HepG2 (cell line): ENCODE measurements around the gene POLR1G. TPM values are rescaled to one million over a fixed set of nuclear protein-coding genes. Genes with fewer than 3 reads are reported as not detected.

Source experiments
- ATF7-NPFF ChIP-seq: sonication (generic); formaldehyde crosslinking; IDR thresholded peaks from 2 replicates; pipeline ENCODE4 v1.8.1; 2023; ENCODE audit warnings: mild to moderate bottlenecking, low read depth, missing genetic modification reagents, moderate library complexity
- DNMT3B ChIP-seq: conservative IDR thresholded peaks from 2 replicates; pipeline ENCODE4 v1.6.1; 2016; ENCODE audit warnings: missing biosample characterization, control low read depth
- HIVEP1 ChIP-seq: sonication (generic); formaldehyde crosslinking; IDR thresholded peaks from 2 replicates; pipeline ENCODE4 v1.4.0; 2020; ENCODE audit warnings: mild to moderate bottlenecking, missing genetic modification reagents
- IRF2 ChIP-seq: IDR thresholded peaks from 2 replicates; pipeline ENCODE4 v1.6.1; 2018; ENCODE audit warnings: missing genetic modification reagents, missing compliant biosample characterization
- ISX ChIP-seq: sonication (generic); formaldehyde crosslinking; conservative IDR thresholded peaks from 2 replicates; pipeline ENCODE4 v1.5.0; 2020; ENCODE audit warnings: missing genetic modification reagents
- KMT2B ChIP-seq: IDR thresholded peaks from 2 replicates; pipeline ENCODE4 v1.6.1; 2016; ENCODE audit warnings: missing genetic modification reagents, missing compliant biosample characterization
- MAFF ChIP-seq: IDR thresholded peaks from 2 replicates; pipeline ENCODE4 v1.6.1; 2011; ENCODE audit warnings: low read depth, low read length, improper control_type of control experiment
- MTF1 ChIP-seq: sonication (generic); formaldehyde crosslinking; IDR thresholded peaks from 2 replicates; pipeline ENCODE4 v1.5.0; 2020; ENCODE audit warnings: missing genetic modification reagents
- PHB2 ChIP-seq: fragments of 450-650 bp; IDR thresholded peaks from 2 replicates; pipeline ENCODE4 v1.6.1; 2018; ENCODE audit not compliant: partially characterized antibody
- POGZ ChIP-seq: sonication (generic); formaldehyde crosslinking; IDR thresholded peaks from 2 replicates; pipeline ENCODE4 v1.4.0; 2020; ENCODE audit warnings: mild to moderate bottlenecking, missing genetic modification reagents
- RBFOX2 ChIP-seq: fragments of 200-400 bp; formaldehyde crosslinking; IDR thresholded peaks from 2 replicates; pipeline ENCODE4 v1.6.1; 2017; ENCODE audit warnings: low read depth, mild to moderate bottlenecking, low read length
- SETDB1 ChIP-seq: sonication (generic); formaldehyde crosslinking; IDR thresholded peaks from 2 replicates; pipeline ENCODE4 v1.5.1; 2020; ENCODE audit warnings: missing genetic modification reagents, mild to moderate bottlenecking, borderline replicate concordance
- TSC22D2 ChIP-seq: sonication (generic); formaldehyde crosslinking; IDR thresholded peaks from 2 replicates; pipeline ENCODE4 v1.5.1; 2020; ENCODE audit warnings: missing genetic modification reagents, mild to moderate bottlenecking, borderline replicate concordance
- ZFP36 ChIP-seq: fragments of 150-350 bp; IDR thresholded peaks from 2 replicates; pipeline ENCODE4 v1.6.1; 2018; ENCODE audit warnings: borderline replicate concordance, low read length, low read depth; ENCODE audit not compliant: partially characterized antibody
- ZFP82 ChIP-seq: sonication (generic); formaldehyde crosslinking; IDR thresholded peaks from 2 replicates; pipeline ENCODE4 v1.5.1; 2020; ENCODE audit warnings: mild to moderate bottlenecking, missing genetic modification reagents, borderline replicate concordance
- ZNF326 ChIP-seq: sonication (generic); formaldehyde crosslinking; IDR thresholded peaks from 2 replicates; pipeline ENCODE4 v1.4.0; 2020; ENCODE audit warnings: missing genetic modification reagents, borderline replicate concordance
- ZNF44 ChIP-seq: sonication (generic); formaldehyde crosslinking; IDR thresholded peaks from 2 replicates; pipeline ENCODE4 v1.5.1; 2020; ENCODE audit warnings: mild to moderate bottlenecking, missing genetic modification reagents
- ZNF674 ChIP-seq: sonication (generic); formaldehyde crosslinking; IDR thresholded peaks from 2 replicates; pipeline ENCODE4 v1.5.0; 2020; ENCODE audit warnings: low read depth, mild to moderate bottlenecking, missing genetic modification reagents
- ZSCAN31 ChIP-seq: sonication (generic); formaldehyde crosslinking; IDR thresholded peaks from 2 replicates; pipeline ENCODE4 v1.5.0; 2020; ENCODE audit warnings: low read depth, mild to moderate bottlenecking, missing genetic modification reagents
- polyA plus RNA-seq, 8 experiments: library from polyadenylated mRNA; depleted of rRNA in 3 of 8; stranded (reverse) in 7 of 8; unstranded in 1 of 8; fragments of >200 nt; fragmentation: Illumina TruSeq in 4 of 8; extraction: Trizol in 4 of 8; gene quantifications; 2 replicates each; pipeline versions ENCODE4 v1.2.1 to v1.2.3, GENCODE V29; 2011 to 2016; ENCODE audit warnings: low read depth in 4 of 8, missing spikeins in 1 of 8, mixed read lengths in 1 of 8; ENCODE audit not compliant: insufficient read depth in 1 of 8
- total RNA-seq, 5 experiments: library from RNA; depleted of rRNA; stranded (reverse); fragments of >200 nt; fragmentation: Illumina TruSeq; extraction: Trizol; gene quantifications; 2 replicates each; pipeline ENCODE4 v1.2.3, GENCODE V29; 2016; ENCODE audit warnings: low read depth in 1 of 5
- TF ChIP-seq, protein P1 (sequence below): sonication (generic); formaldehyde crosslinking; IDR thresholded peaks from 2 replicates; pipeline ENCODE4 v1.5.0; 2020; ENCODE audit warnings: mild to moderate bottlenecking, missing genetic modification reagents, borderline replicate concordance
- TF ChIP-seq, protein P2 (sequence below): sonication (generic); formaldehyde crosslinking; IDR thresholded peaks from 2 replicates; pipeline ENCODE4 v1.5.0; 2020; ENCODE audit warnings: missing genetic modification reagents, mild to moderate bottlenecking, borderline replicate concordance

Gene POLR1G
- total and polyA plus RNA-seq, 2 of the 13 experiments (the other 11 are each of a cell fraction or from before 2014, with no cell fraction given) = 3.5 to 20.8 TPM

DNA sequence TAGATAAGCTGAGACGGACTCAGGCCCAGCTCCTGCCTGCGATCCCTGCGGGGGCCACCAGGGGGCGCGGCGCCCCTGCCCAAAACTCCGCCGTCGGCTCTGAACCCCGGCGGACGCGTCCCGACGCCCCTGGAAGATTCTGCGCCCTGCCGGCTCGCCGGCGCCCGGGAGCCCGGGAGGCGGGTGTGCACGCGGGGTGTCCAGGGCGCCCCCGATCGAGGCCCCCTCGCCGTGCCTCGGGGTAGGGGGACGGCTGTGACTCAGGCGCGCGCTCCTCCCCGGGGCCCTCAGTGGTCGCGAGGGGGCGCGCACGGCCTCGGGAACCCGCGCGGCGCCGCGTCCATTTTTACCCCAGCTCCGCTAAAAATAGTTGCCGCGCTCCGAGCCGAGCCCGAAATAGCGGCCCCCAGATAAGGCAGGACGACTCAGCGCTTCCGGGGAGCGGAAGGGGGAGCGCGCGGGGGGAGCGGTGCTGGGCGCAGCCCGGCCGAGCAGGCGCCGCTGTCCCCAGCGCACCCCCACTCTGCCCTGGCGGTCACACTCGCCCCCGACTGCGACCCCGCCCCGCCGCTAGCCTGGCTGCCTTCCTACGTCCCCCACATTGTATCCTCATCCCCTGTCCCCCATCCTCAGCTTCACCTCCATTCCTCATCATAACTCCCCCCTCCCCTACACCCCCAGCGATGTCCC lies 33.3 kb downstream of the POLR1G start (continued):
- TF ChIP-seq ZFP36 (no peak), IRF2 (CRISPR knock-in tag) (0 out of 2 replicates have a peak, but pooled peaks have one; percentile 31), TSC22D2 (CRISPR knock-in tag) (no peak), KMT2B (CRISPR knock-in tag) (no peak), ZFP82 (CRISPR knock-in tag) (no peak), ZNF674 (CRISPR knock-in tag) (no peak), ZSCAN31 (CRISPR knock-in tag) (no peak), ATF7-NPFF (CRISPR knock-in tag) (no peak), POGZ (no peak), DNMT3B (CRISPR knock-in tag) (no peak), ZNF326 (CRISPR knock-in tag) (no peak), ZNF44 (no peak), HIVEP1 (CRISPR knock-in tag) (0 out of 2 replicates have a peak, but pooled peaks have one; percentile 24), MAFF (no peak), ISX (CRISPR knock-in tag) (no peak), RBFOX2 (peak; percentile 43; the same call in 1 of the 2 replicates), PHB2 (no peak), SETDB1 (CRISPR knock-in tag) (no peak), MTF1 (CRISPR knock-in tag) (no peak)
- TF ChIP-seq, protein P1, sequence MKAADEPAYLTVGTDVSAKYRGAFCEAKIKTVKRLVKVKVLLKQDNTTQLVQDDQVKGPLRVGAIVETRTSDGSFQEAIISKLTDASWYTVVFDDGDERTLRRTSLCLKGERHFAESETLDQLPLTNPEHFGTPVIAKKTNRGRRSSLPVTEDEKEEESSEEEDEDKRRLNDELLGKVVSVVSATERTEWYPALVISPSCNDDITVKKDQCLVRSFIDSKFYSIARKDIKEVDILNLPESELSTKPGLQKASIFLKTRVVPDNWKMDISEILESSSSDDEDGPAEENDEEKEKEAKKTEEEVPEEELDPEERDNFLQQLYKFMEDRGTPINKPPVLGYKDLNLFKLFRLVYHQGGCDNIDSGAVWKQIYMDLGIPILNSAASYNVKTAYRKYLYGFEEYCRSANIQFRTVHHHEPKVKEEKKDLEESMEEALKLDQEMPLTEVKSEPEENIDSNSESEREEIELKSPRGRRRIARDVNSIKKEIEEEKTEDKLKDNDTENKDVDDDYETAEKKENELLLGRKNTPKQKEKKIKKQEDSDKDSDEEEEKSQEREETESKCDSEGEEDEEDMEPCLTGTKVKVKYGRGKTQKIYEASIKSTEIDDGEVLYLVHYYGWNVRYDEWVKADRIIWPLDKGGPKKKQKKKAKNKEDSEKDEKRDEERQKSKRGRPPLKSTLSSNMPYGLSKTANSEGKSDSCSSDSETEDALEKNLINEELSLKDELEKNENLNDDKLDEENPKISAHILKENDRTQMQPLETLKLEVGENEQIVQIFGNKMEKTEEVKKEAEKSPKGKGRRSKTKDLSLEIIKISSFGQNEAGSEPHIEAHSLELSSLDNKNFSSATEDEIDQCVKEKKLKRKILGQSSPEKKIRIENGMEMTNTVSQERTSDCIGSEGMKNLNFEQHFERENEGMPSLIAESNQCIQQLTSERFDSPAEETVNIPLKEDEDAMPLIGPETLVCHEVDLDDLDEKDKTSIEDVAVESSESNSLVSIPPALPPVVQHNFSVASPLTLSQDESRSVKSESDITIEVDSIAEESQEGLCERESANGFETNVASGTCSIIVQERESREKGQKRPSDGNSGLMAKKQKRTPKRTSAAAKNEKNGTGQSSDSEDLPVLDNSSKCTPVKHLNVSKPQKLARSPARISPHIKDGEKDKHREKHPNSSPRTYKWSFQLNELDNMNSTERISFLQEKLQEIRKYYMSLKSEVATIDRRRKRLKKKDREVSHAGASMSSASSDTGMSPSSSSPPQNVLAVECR (CRISPR knock-in tag) = peak; percentile 42; the same call in 1 of the 2 replicates
- TF ChIP-seq, protein P2, sequence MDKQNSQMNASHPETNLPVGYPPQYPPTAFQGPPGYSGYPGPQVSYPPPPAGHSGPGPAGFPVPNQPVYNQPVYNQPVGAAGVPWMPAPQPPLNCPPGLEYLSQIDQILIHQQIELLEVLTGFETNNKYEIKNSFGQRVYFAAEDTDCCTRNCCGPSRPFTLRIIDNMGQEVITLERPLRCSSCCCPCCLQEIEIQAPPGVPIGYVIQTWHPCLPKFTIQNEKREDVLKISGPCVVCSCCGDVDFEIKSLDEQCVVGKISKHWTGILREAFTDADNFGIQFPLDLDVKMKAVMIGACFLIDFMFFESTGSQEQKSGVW (CRISPR knock-in tag) = no peak
